Measurements from ENCODE around the gene SULT2B1.
"Not testable (repeated sequence)": the region's sequence is repeated elsewhere in the genome, so short reads cannot be mapped to it uniquely, and the experiment has no call there.

The SULT2B1 gene

DNA sequence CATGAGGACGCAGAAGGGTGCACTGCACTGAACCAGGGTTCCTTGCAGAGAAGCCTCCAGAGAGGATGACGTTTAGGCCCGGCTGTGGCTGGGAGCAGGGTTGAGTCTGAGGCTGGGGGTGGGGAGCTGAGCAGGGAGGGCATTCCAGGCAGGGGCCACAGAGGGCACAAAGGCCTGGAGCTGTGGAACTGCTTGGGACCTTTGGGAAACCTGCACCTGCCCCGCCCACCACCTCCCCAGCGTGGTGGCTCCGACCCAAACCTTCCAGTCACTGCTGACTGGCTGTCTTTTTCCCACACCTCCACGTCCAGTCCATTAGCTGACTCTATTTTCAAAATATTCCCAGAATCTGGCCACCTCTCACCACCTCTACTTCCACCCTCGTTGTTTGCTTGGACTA is 35.4 kb upstream of the SULT2B1 start:
- no peak for TF ChIP-seq CTCF (IDR thresholded peaks at IDR 0.05; ENCODE audit: insufficient read depth, low read depth, low read length, missing control alignments)
- H3K4me3 ChIP-seq (ENCODE audit: low read depth, low read length), result no peak overlapping the region

GRCh38 chr19:48518207-48518606 is 33.8 kb upstream of the SULT2B1 start:
- TF ChIP-seq CTCF (IDR thresholded peaks at IDR 0.05; ENCODE audit: insufficient read depth, low read depth, low read length, missing control alignments), result no peak
- no peak for DNase-seq (ENCODE audit: low read depth)
- no peak overlapping the region for H3K4me3 ChIP-seq (ENCODE audit: low read depth, low read length)

More for the DNA sequence above, 35.4 kb upstream of the SULT2B1 start:
- no peak for DNase-seq (ENCODE audit: low read depth)

- DNase-seq (ENCODE audit: low read depth); H3K4me3 ChIP-seq (ENCODE audit: low read depth, low read length): not testable (repeated sequence)
Observed at GRCh38 chr19:48519426-48519825, 32.5 kb upstream of the SULT2B1 start.

GRCh38 chr19:48520134-48520533 is 31.8 kb upstream of the SULT2B1 start:
- DNase-seq (ENCODE audit: low read depth), result no peak
- no peak for TF ChIP-seq CTCF (IDR thresholded peaks at IDR 0.05; ENCODE audit: insufficient read depth, low read depth, low read length, missing control alignments)
- no peak overlapping the region for H3K4me3 ChIP-seq (ENCODE audit: low read depth, low read length)

- H3K4me3 ChIP-seq (ENCODE audit: low read depth, low read length), result no peak overlapping the region
- TF ChIP-seq CTCF (IDR thresholded peaks at IDR 0.05; ENCODE audit: insufficient read depth, low read depth, low read length, missing control alignments), result no peak
- DNase-seq (ENCODE audit: low read depth), result no peak
Observed at GRCh38 chr19:48524221-48524620, 27.8 kb upstream of the SULT2B1 start.

DNA sequence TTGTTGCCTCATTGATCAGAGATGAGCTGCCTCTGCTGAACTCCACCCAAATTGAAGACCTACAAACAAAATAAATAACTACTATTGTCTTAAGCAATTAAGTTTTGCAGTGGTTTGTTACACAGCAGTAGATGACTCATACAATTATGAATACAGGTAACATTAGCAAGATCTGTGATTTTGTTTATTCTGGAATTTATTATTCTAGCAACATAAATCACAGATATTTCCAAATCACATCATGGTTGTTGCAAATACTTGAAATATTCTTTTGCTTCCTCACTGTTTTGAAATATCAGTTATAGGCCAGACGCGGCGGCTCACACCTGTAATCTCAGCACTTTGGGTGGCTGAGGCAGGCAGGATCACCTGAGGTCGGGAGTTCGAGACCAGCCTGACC is 27.2 kb upstream of the SULT2B1 start:
- DNase-seq (ENCODE audit: low read depth), result no peak
- TF ChIP-seq CTCF (IDR thresholded peaks at IDR 0.05; ENCODE audit: insufficient read depth, low read depth, low read length, missing control alignments), result no peak

GRCh38 chr19:48529156-48529555 is 22.8 kb upstream of the SULT2B1 start:
- no peak for DNase-seq (ENCODE audit: low read depth)
- no peak overlapping the region for H3K4me3 ChIP-seq (ENCODE audit: low read depth, low read length)
- TF ChIP-seq CTCF (IDR thresholded peaks at IDR 0.05; ENCODE audit: insufficient read depth, low read depth, low read length, missing control alignments), result no peak

More for the DNA sequence above, 27.2 kb upstream of the SULT2B1 start:
- H3K4me3 ChIP-seq (ENCODE audit: low read depth, low read length), result no peak overlapping the region
